Activated T-cell treated with anti-CD3 and anti-CD28 coated beads for 1 hour (primary cell): ENCODE results near the gene PLIN3.
"Not testable (repeated sequence)": the region's sequence is repeated elsewhere in the genome, so short reads cannot be mapped to it uniquely, and the experiment has no call there.

ENCODE experiments used
- DNase-seq: peaks from one replicate; pipeline ENCODE4 v3.0.0-alpha.2; 2020; ENCODE audit warnings: low read depth

PLIN3 gene

GRCh38 chr19:4891066-4891465 lies 23.6 kb upstream of the PLIN3 start:
- DNase-seq: no peak

- DNase-seq: no peak
Measured at GRCh38 chr19:4889034-4889815, 21.8 kb upstream of the PLIN3 start.

- not testable (repeated sequence) for DNase-seq
Measured at GRCh38 chr19:4887803-4888202, 20.3 kb upstream of the PLIN3 start.

- not testable (repeated sequence) for DNase-seq
Measured at GRCh38 chr19:4884993-4885392, 17.5 kb upstream of the PLIN3 start.

GRCh38 chr19:4882874-4883273 lies 15.4 kb upstream of the PLIN3 start:
- DNase-seq: not testable (repeated sequence)

- DNase-seq: no peak
Measured at GRCh38 chr19:4879041-4879440, 11.6 kb upstream of the PLIN3 start.

- no peak for DNase-seq
Measured at GRCh38 chr19:4878491-4878968, 11.1 kb upstream of the PLIN3 start.

GRCh38 chr19:4877753-4878490 lies 10.5 kb upstream of the PLIN3 start:
- DNase-seq: no peak

GRCh38 chr19:4873930-4874329 lies 6.5 kb upstream of the PLIN3 start:
- DNase-seq: no peak

- DNase-seq: no peak
Measured at GRCh38 chr19:4871711-4872110, 4.2 kb upstream of the PLIN3 start.

- no peak for DNase-seq
Measured at GRCh38 chr19:4870025-4870700, 2.7 kb upstream of the PLIN3 start.

- DNase-seq: no peak
Measured at GRCh38 chr19:4868286-4868834, 893 bp upstream of the PLIN3 start.

- peak; percentile 30 for DNase-seq
Measured at GRCh38 chr19:4866595-4867424, 657 bp downstream of the PLIN3 start.

GRCh38 chr19:4861147-4861546 lies 6.3 kb downstream of the PLIN3 start:
- DNase-seq: no peak

- DNase-seq: no peak
Measured at GRCh38 chr19:4859697-4860096, 7.8 kb downstream of the PLIN3 start.

- DNase-seq: not testable (repeated sequence)
Measured at GRCh38 chr19:4856468-4856867, 11.0 kb downstream of the PLIN3 start.

GRCh38 chr19:4853506-4853905 lies 14.0 kb downstream of the PLIN3 start:
- DNase-seq: not testable (repeated sequence)

GRCh38 chr19:4852484-4852883 lies 15.0 kb downstream of the PLIN3 start:
- DNase-seq: no peak

- DNase-seq: peak; percentile 78
Measured at GRCh38 chr19:4851551-4852290, 15.7 kb downstream of the PLIN3 start.

GRCh38 chr19:4849019-4849418 lies 18.4 kb downstream of the PLIN3 start:
- DNase-seq: no peak
